ENCODE results near the gene DNASE1L1.

DNASE1L1 gene

GRCh38 chrX:154452823-154453222, 43.8 kb upstream of the DNASE1L1 start:
- H3K79me2 ChIP-seq (ENCODE audit: low read length), result no peaks in the 10 kb centered on the region
- no peak overlapping the region for H3K9ac ChIP-seq (ENCODE audit: low read length)
- no peaks in the 10 kb centered on the region for H3K9me2 ChIP-seq (replicated peaks; ENCODE audit: insufficient read depth, low read length)
- no peaks in the 10 kb centered on the region for H3K9me3 ChIP-seq (replicated peaks; ENCODE audit: insufficient read depth, low read length)
- H3K27me3 ChIP-seq (replicated peaks; ENCODE audit: insufficient read depth, low read length), result no peaks in the 10 kb centered on the region
- no peak overlapping the region for H3K4me2 ChIP-seq (ENCODE audit: low read depth, low read length)
- H3K36me3 ChIP-seq (replicated peaks; ENCODE audit: insufficient read depth, low read length), result no peaks in the 10 kb centered on the region
- H3K4me3 ChIP-seq (ENCODE audit: low read length), result no peak overlapping the region
- no peak overlapping the region for H2AFZ ChIP-seq (ENCODE audit: low read length)
- H3K4me1 ChIP-seq (ENCODE audit: low read length), result no peaks in the 10 kb centered on the region
- no peak overlapping the region for H3K27ac ChIP-seq (ENCODE audit: low read length)
- no peaks in the 10 kb centered on the region for H4K20me1 ChIP-seq (ENCODE audit: insufficient read depth, low read length)
- DNase-seq, result no peak
- no peaks in the 10 kb centered on the region for H3F3A ChIP-seq (ENCODE audit: insufficient read depth, low read length)
- no peak for TF ChIP-seq EZH2 (optimal IDR thresholded peaks at IDR 0.05; ENCODE audit: low read depth, low read length)
- no peak for TF ChIP-seq EZH2phosphoT487 (IDR thresholded peaks at IDR 0.05; ENCODE audit: low read length)
- TF ChIP-seq CTCF (IDR thresholded peaks at IDR 0.05; ENCODE audit: low read length), result no peak

GRCh38 chrX:154450312-154450711, 41.3 kb upstream of the DNASE1L1 start:
- H2AFZ ChIP-seq (ENCODE audit: low read length), result no peak overlapping the region
- no peaks in the 10 kb centered on the region for H3K36me3 ChIP-seq (replicated peaks; ENCODE audit: insufficient read depth, low read length)
- no peak for DNase-seq

GRCh38 chrX:154449618-154450017, 40.6 kb upstream of the DNASE1L1 start:
- Histone ChIP-seq H3K79me2 (ENCODE audit: low read length) (peaks cover 17% of the 10 kb centered on the region), H3F3A (ENCODE audit: insufficient read depth, low read length) (no peaks in the 10 kb centered on the region), H3K4me2 (ENCODE audit: low read depth, low read length) (no peak overlapping the region), H3K9me3 (replicated peaks; ENCODE audit: insufficient read depth, low read length) (no peaks in the 10 kb centered on the region), H3K27me3 (replicated peaks; ENCODE audit: insufficient read depth, low read length) (no peaks in the 10 kb centered on the region), H3K27ac (ENCODE audit: low read length) (no peak overlapping the region), H3K9ac (ENCODE audit: low read length) (no peak overlapping the region), H3K9me2 (replicated peaks; ENCODE audit: insufficient read depth, low read length) (no peaks in the 10 kb centered on the region), H3K4me1 (ENCODE audit: low read length) (no peaks in the 10 kb centered on the region), H2AFZ (ENCODE audit: low read length) (no peak overlapping the region), H4K20me1 (ENCODE audit: insufficient read depth, low read length) (no peaks in the 10 kb centered on the region), H3K36me3 (replicated peaks; ENCODE audit: insufficient read depth, low read length) (no peaks in the 10 kb centered on the region), H3K4me3 (ENCODE audit: low read length) (no peak overlapping the region)
- TF ChIP-seq EZH2phosphoT487 (IDR thresholded peaks at IDR 0.05; ENCODE audit: low read length), result no peak
- no peak for TF ChIP-seq EZH2 (optimal IDR thresholded peaks at IDR 0.05; ENCODE audit: low read depth, low read length)
- TF ChIP-seq CTCF (IDR thresholded peaks at IDR 0.05; ENCODE audit: low read length), result no peak
- DNase-seq, result no peak

More at GRCh38 chrX:154450312-154450711, 41.3 kb upstream of the DNASE1L1 start:
- Histone ChIP-seq H4K20me1 (ENCODE audit: insufficient read depth, low read length) (no peaks in the 10 kb centered on the region), H3K9ac (ENCODE audit: low read length) (no peak overlapping the region), H3K4me2 (ENCODE audit: low read depth, low read length) (no peak overlapping the region), H3K4me3 (ENCODE audit: low read length) (no peak overlapping the region), H3K27me3 (replicated peaks; ENCODE audit: insufficient read depth, low read length) (no peaks in the 10 kb centered on the region), H3F3A (ENCODE audit: insufficient read depth, low read length) (no peaks in the 10 kb centered on the region), H3K4me1 (ENCODE audit: low read length) (no peaks in the 10 kb centered on the region), H3K79me2 (ENCODE audit: low read length) (peaks cover 10% of the 10 kb centered on the region), H3K27ac (ENCODE audit: low read length) (no peak overlapping the region), H3K9me2 (replicated peaks; ENCODE audit: insufficient read depth, low read length) (no peaks in the 10 kb centered on the region), H3K9me3 (replicated peaks; ENCODE audit: insufficient read depth, low read length) (no peaks in the 10 kb centered on the region)
- TF ChIP-seq EZH2phosphoT487 (IDR thresholded peaks at IDR 0.05; ENCODE audit: low read length) (no peak), EZH2 (optimal IDR thresholded peaks at IDR 0.05; ENCODE audit: low read depth, low read length) (no peak), CTCF (IDR thresholded peaks at IDR 0.05; ENCODE audit: low read length) (no peak)

Data from MM.1S (cell line).